HCT116 (cell line): ENCODE data around the gene PAQR8. TPM values are rescaled to one million over a fixed set of nuclear protein-coding genes. Genes with fewer than 3 reads are reported as not detected.
A peak's percentile ranks its signal among the peaks of the same experiment; 100 is the strongest.

Experiments used
- ATAC-seq: fragments of 200-7000 bp; cut with Tn5 transposase; 2 replicates; pipeline ENCODE4 v1.9.1; 2020; ENCODE audit warnings: mild to moderate bottlenecking, moderate library complexity
- BruUV-seq: library from RNA; stranded (reverse); fragments of 400-500 nt; replicated peaks from 2 replicates; lab custom pipeline; 2021; lab: Mats Ljungman, UMichigan
- CTCF ChIA-PET: fragments of 300-600 bp; sonication (Branson Sonifier 250); formaldehyde crosslinking; loops from one replicate; lab custom pipeline; 2021; ENCODE audit warnings: antibody characterized with exemption; lab: Charles Lee
- POLR2A ChIA-PET: fragments of 300-600, 350-600 bp; sonication (Branson Sonifier 250); formaldehyde crosslinking; loops from one replicate; lab custom pipeline; 2021; ENCODE audit warnings: antibody characterized with exemption; lab: Charles Lee
- RAD21 ChIA-PET, 2 experiments: fragments of 300-600 bp; sonication (Branson Sonifier 250); formaldehyde crosslinking; loops; one replicate each; lab custom pipeline; 2023; ENCODE audit warnings: low total read pairs in 2 of 2; ENCODE audit not compliant: uncharacterized antibody in 2 of 2, unreplicated experiment in 2 of 2, low non-redundant PET in 1 of 2; lab: Charles Lee
- DNase-seq: peaks from one replicate; pipeline ENCODE4 v3.0.0-alpha.2; 2010; ENCODE audit warnings: low read depth, low spot score
- H2AFZ ChIP-seq: fragments of 200-600 bp; shearing (Covaris generic), sonication (generic); 2 replicates; pipeline ENCODE4 v1.6.1; 2017; ENCODE audit warnings: low read depth, mixed run types, mixed read lengths, antibody characterized with exemption, low read length; ENCODE audit not compliant: poor library complexity, severe bottlenecking
- H3K27ac ChIP-seq: 2 replicates; pipeline ENCODE4 v1.5.1; 2012; ENCODE audit warnings: low read depth, low read length
- H3K27me3 ChIP-seq: fragments of 200-600 bp; sonication (generic); 2 replicates; pipeline ENCODE4 v1.6.1; 2016; ENCODE audit warnings: mixed run types, low read length, mixed read lengths; ENCODE audit not compliant: insufficient read depth
- H3K36me3 ChIP-seq, 2 experiments: fragments of 200-500 bp in 1 of 2; fragments of 200-600 bp in 1 of 2; sonication (Bioruptor generic) in 1 of 2; sonication (generic) in 1 of 2; 2 replicates each; pipeline versions ENCODE4 v1.5.1 to v1.6.1; 2014 to 2016; ENCODE audit warnings: low read length in 2 of 2, inconsistent platforms in 1 of 2, mixed read lengths in 1 of 2, mixed run types in 1 of 2; ENCODE audit not compliant: insufficient read depth in 2 of 2, control insufficient read depth in 1 of 2
- H3K4me1 ChIP-seq, 2 experiments: fragments of 200-600 bp in 1 of 2; sonication (generic) in 1 of 2; 2 replicates each; pipeline versions ENCODE4 v1.5.1 to v1.6.1; 2012 to 2017; ENCODE audit warnings: low read length in 2 of 2, inconsistent platforms in 1 of 2, mild to moderate bottlenecking in 1 of 2, mixed read lengths in 1 of 2, mixed run types in 1 of 2, moderate library complexity in 1 of 2; ENCODE audit not compliant: insufficient read depth in 2 of 2, control insufficient read depth in 1 of 2
- H3K4me2 ChIP-seq: fragments of 200-600 bp; sonication (generic); 2 replicates; pipeline ENCODE4 v1.6.1; 2017; ENCODE audit warnings: mixed run types, low read length, mixed read lengths
- H3K4me3 ChIP-seq, 2 experiments: fragments of 200-600 bp in 1 of 2; sonication (generic) in 1 of 2; replicated peaks in 1 of 2; 2 replicates each; pipeline ENCODE4 v1.5.1; 2011 to 2016; ENCODE audit warnings: low read length in 2 of 2, control low read depth in 1 of 2, low read depth in 1 of 2, mild to moderate bottlenecking in 1 of 2, mixed read lengths in 1 of 2, mixed run types in 1 of 2
- H3K79me2 ChIP-seq: fragments of 200-600 bp; sonication (generic); 2 replicates; pipeline ENCODE4 v1.6.1; 2017; ENCODE audit warnings: mild to moderate bottlenecking, mixed run types, low read length, moderate library complexity, mixed read lengths; ENCODE audit not compliant: insufficient read depth
- H3K9ac ChIP-seq: fragments of 200-600 bp; sonication (generic); 2 replicates; pipeline ENCODE4 v1.6.1; 2016; ENCODE audit warnings: low read length, mixed read lengths
- H3K9me2 ChIP-seq: fragments of 200-600 bp; sonication (generic), shearing (Covaris generic); 2 replicates; pipeline ENCODE4 v1.6.1; 2017; ENCODE audit warnings: mixed run types, mild to moderate bottlenecking, moderate library complexity; ENCODE audit not compliant: insufficient read depth
- H3K9me3 ChIP-seq, 2 experiments: fragments of 200-500 bp in 1 of 2; fragments of 200-600 bp in 1 of 2; sonication (Bioruptor generic) in 1 of 2; sonication (generic) in 1 of 2; 2 replicates each; pipeline ENCODE4 v1.6.1; 2014 to 2017; ENCODE audit warnings: low read length in 2 of 2, mixed read lengths in 2 of 2, inconsistent platforms in 1 of 2, low read depth in 1 of 2, mild to moderate bottlenecking in 1 of 2, mixed run types in 1 of 2, moderate library complexity in 1 of 2; ENCODE audit not compliant: control insufficient read depth in 1 of 2, insufficient read depth in 1 of 2
- H4K20me1 ChIP-seq: fragments of 200-600 bp; sonication (generic), shearing (Covaris generic); 2 replicates; pipeline ENCODE4 v1.6.1; 2017; ENCODE audit warnings: mixed run types, mild to moderate bottlenecking, moderate library complexity; ENCODE audit not compliant: insufficient read depth
- FOSL1 ChIP-seq: IDR thresholded peaks from 2 replicates; pipeline ENCODE4 v1.6.1; 2012; ENCODE audit warnings: low read depth
- JUND ChIP-seq: IDR thresholded peaks from 2 replicates; pipeline ENCODE4 v1.6.1; 2012
- SP1 ChIP-seq: IDR thresholded peaks from 2 replicates; pipeline ENCODE4 v1.6.1; 2012; ENCODE audit warnings: low read depth
- SRF ChIP-seq: IDR thresholded peaks from 2 replicates; pipeline ENCODE4 v1.6.1; 2012; ENCODE audit warnings: low read depth
- YY1 ChIP-seq: IDR thresholded peaks from 2 replicates; pipeline ENCODE4 v1.6.1; 2011; ENCODE audit warnings: low read length, low read depth, moderate library complexity, mild to moderate bottlenecking; ENCODE audit not compliant: insufficient replicate concordance; ENCODE audit errors: extremely low read depth
- intact Hi-C: fragments of 100-400 bp; cut with micrococcal nuclease; formaldehyde crosslinking; loops from 2 replicates; pipeline ENCODE4 v1.10.0; 2022
- total RNA-seq: library from RNA; stranded (reverse); gene quantifications from one replicate; pipeline ENCODE4 v1.2.1, GENCODE V29; 2021; ENCODE audit not compliant: unreplicated experiment
- TF ChIP-seq, protein P1 (sequence below): IDR thresholded peaks from 2 replicates; pipeline ENCODE4 v1.6.1; 2012
- TF ChIP-seq, protein P2 (sequence below): IDR thresholded peaks from 2 replicates; pipeline ENCODE4 v1.6.1; 2012; ENCODE audit warnings: low read depth
- TF ChIP-seq, protein P3 (sequence below): IDR thresholded peaks from 2 replicates; pipeline ENCODE4 v1.6.1; 2012

The PAQR8 gene
- total RNA-seq, 1 experiment from 2014 or later, result 5.9 TPM

DNA sequence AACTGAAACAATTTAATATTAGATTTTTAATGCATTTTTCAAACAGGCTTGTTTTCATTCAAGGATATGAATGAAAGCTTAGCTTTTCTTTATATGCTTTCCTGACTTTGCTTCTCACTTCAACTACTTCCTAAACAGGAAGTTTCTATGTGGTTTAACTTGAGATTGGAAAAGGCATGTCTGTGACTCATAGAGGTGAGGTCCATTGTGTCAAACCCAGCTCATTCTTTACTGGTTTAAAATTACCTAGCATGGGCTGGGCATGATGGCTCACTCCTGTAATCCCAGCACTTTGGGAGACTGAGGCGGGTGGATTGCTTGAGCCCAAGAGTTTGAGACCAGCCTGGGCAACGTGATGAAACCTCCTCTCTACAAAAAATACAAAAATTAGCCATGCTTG, 92.6 kb downstream of the PAQR8 start:
- RAD21 ChIA-PET, result no interaction called here
- no peak overlapping the region for H3K27ac ChIP-seq
- no peaks in the 10 kb centered on the region for H3K79me2 ChIP-seq
- no peaks in the 10 kb centered on the region for H3K27me3 ChIP-seq
- H3K4me1 ChIP-seq, result peaks cover 6 to 14% of the 10 kb centered on the region in 2 experiments; a peak in 3 of 4 replicates
- intact Hi-C loops, result no loop called here
- no peak overlapping the region for H2AFZ ChIP-seq
- H3K4me3 ChIP-seq, result no peak overlapping the region
- H3K9ac ChIP-seq, result no peak overlapping the region
- TF ChIP-seq YY1, result no peak
- TF ChIP-seq, protein P1, sequence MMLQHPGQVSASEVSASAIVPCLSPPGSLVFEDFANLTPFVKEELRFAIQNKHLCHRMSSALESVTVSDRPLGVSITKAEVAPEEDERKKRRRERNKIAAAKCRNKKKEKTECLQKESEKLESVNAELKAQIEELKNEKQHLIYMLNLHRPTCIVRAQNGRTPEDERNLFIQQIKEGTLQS, result no peak
- TF ChIP-seq, protein P2, sequence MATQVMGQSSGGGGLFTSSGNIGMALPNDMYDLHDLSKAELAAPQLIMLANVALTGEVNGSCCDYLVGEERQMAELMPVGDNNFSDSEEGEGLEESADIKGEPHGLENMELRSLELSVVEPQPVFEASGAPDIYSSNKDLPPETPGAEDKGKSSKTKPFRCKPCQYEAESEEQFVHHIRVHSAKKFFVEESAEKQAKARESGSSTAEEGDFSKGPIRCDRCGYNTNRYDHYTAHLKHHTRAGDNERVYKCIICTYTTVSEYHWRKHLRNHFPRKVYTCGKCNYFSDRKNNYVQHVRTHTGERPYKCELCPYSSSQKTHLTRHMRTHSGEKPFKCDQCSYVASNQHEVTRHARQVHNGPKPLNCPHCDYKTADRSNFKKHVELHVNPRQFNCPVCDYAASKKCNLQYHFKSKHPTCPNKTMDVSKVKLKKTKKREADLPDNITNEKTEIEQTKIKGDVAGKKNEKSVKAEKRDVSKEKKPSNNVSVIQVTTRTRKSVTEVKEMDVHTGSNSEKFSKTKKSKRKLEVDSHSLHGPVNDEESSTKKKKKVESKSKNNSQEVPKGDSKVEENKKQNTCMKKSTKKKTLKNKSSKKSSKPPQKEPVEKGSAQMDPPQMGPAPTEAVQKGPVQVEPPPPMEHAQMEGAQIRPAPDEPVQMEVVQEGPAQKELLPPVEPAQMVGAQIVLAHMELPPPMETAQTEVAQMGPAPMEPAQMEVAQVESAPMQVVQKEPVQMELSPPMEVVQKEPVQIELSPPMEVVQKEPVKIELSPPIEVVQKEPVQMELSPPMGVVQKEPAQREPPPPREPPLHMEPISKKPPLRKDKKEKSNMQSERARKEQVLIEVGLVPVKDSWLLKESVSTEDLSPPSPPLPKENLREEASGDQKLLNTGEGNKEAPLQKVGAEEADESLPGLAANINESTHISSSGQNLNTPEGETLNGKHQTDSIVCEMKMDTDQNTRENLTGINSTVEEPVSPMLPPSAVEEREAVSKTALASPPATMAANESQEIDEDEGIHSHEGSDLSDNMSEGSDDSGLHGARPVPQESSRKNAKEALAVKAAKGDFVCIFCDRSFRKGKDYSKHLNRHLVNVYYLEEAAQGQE, result no peak
- TF ChIP-seq FOSL1, result peak; percentile 49; the same call in 1 of the 2 replicates
- peak; percentile 58; the same call in 1 of the 2 replicates for TF ChIP-seq SRF
- peak; percentile 42; the same call in 1 of the 2 replicates for TF ChIP-seq SP1
- TF ChIP-seq, protein P3, sequence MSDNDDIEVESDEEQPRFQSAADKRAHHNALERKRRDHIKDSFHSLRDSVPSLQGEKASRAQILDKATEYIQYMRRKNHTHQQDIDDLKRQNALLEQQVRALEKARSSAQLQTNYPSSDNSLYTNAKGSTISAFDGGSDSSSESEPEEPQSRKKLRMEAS, result 0 out of 2 replicates have a peak, but pooled peaks have one; percentile 32
- peak; percentile 40 for TF ChIP-seq JUND
- H3K36me3 ChIP-seq, result no peaks in the 10 kb centered on the region
- no TSS peak for BruUV-seq
- no peaks in the 10 kb centered on the region for H3K9me3 ChIP-seq
- no peaks in the 10 kb centered on the region for H4K20me1 ChIP-seq
- peak; percentile 62 for ATAC-seq
- H3K4me2 ChIP-seq, result peak overlapping the region; percentile 54
- DNase-seq, result peak; percentile 16
- no peaks in the 10 kb centered on the region for H3K9me2 ChIP-seq
- POLR2A ChIA-PET, result no interaction called here
- CTCF ChIA-PET, result no interaction called here
